Mesenteric fat pad (tissue), 1 donor: ENCODE measurements around the gene TLE2. TPM values are rescaled to one million over a fixed set of nuclear protein-coding genes. Genes with fewer than 3 reads are reported as not detected.
"Not testable (repeated sequence)": the region's sequence is repeated elsewhere in the genome, so short reads cannot be mapped to it uniquely, and the experiment has no call there.

ENCODE experiments used
- DNase-seq: peaks from one replicate; pipeline ENCODE4 v3.0.0-alpha.2; 2020; ENCODE audit warnings: low spot score
- total RNA-seq: library from RNA; stranded (reverse); fragmentation: NEBNext Ultra II Directional; extraction: Animal tissue kit (Norgen Biotek cat#: 25700); gene quantifications from one replicate; pipeline ENCODE4 v1.2.1, GENCODE V29; 2021
- donor health status: DM: yes; HTN: yes; CAD: no.

TLE2 gene
- total RNA-seq, 1 donor from 2014 or later: 35.6 TPM

DNA sequence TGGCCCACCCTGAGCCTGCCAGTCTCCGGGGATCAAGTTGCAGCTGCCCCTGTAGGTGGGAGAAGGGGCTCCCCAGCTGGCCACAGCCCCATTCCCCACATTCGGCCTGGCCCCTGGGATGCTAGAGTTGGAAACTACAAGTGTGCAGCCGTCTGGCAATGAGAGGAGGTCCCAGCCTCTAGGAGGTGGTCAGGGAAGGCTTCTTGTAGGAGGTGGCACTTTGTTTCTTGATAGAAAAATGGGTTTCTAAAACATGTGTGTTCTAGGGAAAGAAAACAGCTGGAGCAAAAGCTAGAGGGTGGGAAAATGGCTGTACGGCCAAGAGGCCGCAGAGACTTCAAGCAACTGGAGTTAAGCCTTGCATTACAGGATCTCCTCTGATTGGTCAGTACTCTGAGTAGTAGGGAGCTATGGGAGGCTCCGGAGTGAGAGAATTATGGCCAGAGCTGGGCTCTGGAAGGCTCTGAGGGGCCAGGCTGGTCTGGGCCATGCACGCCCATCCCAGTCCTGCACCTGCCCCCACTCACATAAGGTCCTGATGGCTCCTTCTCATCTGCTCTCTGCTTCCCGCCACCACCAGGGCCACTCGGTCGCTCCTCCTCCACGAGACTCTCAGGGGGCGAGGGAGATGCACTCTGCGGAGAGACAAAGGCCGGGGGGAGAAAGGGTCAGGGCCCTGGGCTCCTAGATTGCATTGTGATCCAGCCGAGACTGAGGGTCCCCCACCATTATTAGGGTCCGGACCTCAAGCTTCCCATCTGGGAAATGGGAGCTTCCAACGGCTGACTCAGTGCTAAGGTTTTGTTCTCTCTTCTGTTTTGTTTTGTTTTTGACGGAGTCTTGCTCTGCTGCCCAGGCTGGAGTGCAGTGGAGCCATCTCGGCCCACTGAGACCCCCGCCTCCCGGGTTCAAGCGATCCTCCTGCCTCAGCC, 13.7 kb downstream of the TLE2 start:
- no peak for DNase-seq

DNA sequence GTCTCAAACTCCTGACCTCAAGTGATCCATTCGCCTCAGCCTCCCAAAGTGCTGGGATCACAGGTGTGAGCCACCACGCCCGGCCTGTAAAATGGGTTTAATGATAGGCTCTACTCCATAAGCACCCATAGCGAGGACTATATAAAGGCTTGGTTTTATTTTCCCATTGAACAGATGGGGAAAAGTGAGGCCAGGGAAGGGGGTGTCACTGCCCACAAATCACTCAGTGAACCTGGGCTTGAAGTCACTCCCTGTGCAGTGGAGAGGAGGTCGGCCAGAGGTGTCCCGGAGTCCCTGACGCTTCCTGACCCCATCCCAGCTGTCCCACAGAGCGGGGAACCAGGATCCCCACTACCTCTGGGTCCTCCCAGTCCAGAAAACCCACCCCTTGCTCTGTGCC, 14.9 kb downstream of the TLE2 start:
- DNase-seq: no peak

DNA sequence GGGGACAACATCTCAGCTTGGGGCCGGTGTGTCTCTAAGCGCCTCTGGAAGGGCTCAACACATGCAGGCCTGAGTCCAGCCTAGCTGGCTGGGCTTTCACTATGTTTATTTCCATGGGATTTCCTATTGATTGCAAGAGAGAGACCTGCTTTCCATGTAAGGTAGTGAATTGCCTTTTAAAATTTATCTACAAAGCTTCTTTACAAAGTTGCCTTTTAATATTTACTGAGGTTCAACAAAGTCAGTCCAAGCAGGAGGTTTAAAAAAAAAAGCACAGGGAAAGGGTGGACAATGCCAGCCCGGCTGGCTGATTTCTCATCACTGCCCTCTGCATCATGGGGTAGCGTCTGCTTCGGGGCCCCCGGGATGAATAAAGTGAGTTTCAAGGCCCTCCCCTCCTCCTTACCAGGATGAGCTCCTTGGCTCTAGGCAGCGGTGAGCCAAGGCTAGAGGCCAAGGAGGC, 15.8 kb downstream of the TLE2 start:
- no peak for DNase-seq

GRCh38 chr19:3012621-3013262, 16.3 kb downstream of the TLE2 start:
- no peak for DNase-seq

DNA sequence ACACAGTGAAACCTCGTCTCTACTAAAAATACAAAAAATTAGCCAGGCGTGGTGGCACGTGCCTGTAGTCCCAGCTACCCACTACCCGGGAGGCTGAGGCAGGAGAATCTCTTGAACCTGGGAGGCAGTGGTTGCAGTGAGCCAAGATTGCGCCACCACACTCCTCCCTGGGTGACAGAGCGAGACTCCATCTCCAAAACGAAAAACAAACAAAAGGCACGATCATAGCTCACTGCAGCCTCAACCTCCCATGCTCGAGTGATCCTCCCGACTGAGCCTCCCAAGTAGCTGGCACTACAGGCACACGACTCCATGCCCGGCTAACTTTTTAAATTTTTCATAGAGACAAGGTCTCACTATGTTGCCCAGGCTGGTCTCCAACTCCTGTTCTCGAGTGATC, 17.0 kb downstream of the TLE2 start:
- DNase-seq: not testable (repeated sequence)

DNA sequence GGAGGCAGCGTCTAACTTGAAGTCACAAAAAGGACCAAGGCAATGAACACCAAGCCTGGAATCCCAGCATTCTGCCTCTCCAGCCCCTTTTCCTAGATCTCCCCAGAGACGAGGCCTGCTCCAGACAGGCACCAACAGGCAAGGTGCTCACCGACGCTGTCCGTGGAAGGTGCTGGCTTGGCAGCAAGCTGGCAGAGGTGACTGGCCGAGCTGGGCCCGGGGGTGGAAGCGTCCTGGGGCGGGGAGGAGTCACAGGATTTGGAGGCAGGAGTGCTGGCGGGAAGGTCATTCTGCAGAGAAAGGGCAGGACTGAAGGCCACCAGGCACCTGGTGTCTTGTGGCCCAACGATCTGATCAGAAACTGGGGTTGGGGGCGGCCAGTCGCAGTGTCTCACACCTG, 18.2 kb downstream of the TLE2 start:
- no peak for DNase-seq

DNA sequence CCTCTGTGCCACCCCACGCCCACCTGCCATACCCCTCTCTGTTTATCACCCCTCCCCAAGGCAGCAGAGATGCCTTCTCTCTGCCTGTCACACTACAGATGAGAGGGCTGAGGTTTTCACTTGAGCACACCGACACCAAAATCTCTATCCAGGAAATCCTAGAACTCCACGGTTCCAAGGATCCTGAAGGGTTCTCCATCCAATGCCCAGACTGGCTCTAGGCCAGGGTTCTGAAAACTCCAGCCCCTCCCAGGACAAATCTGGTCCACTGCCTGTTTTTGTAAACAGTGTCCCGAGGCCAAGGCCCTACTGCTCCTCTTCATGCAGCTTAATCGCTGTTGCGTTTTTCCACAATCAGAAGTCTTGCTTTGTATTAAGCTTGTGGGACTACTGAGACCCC, 20.1 kb downstream of the TLE2 start:
- DNase-seq: no peak

DNA sequence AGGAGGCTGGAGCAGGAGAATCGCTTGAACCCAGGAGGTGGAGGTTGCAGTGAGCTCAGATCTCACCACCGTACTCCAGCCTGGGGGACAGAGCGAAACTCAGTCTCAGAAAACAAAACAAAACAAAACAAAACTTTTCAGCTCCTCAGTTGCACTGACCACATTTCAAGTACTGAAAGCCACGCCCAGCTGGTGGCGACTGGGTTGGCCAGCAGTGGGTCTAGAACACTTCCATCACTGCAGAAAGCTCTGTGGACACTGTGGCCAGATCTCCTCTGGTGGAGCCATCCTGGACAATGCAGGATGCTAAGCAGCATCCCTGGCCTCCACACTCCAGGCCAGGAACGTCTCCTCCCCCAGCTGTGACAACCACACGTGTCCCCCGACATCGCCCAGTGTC, 21.1 kb downstream of the TLE2 start:
- DNase-seq: no peak

- no peak for DNase-seq
Observed at GRCh38 chr19:3006075-3006767, 22.9 kb downstream of the TLE2 start.

- DNase-seq: no peak
Observed at GRCh38 chr19:3005345-3005744, 23.7 kb downstream of the TLE2 start.

DNA sequence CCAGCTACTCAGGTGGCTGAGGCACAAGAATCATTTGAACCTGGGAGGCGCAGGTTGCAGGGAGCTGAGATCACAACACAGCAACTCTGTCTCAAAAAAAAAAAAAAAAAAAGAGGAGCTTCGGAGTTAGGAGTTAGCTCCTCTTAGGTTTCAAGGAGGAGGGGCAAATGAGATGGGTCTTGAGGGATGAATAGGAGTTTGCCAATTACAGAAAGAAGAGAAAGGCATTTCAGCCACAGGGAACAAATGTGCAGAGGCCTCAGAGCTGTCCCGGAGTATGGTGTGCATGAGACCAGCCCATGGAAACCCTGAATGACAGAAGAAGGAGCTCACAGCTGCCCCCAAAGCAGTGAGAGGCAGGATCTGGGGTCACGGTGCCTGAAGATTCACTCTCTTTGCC, 24.6 kb downstream of the TLE2 start:
- DNase-seq: no peak

DNA sequence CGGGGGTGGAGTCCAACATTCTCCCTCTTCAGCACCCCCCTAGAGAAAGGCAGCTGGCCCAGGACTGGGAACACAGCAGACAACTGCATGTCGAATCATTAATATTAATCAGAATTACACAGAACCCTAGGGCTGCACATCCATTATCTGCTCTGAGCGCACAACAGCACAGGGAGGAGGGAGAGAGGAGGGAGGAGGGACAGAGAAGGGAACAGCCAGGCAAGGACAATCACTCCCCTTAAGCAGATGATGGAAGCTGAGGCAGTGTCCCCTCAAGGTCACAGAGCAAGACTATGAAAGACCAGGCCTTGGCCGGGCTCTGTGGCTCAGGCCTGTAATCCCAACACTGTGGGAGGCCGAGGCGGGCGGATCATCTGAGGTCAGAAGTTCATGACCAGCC, 26.0 kb downstream of the TLE2 start:
- no peak for DNase-seq

- no peak for DNase-seq
Observed at GRCh38 chr19:3001235-3001800, 27.8 kb downstream of the TLE2 start.

DNA sequence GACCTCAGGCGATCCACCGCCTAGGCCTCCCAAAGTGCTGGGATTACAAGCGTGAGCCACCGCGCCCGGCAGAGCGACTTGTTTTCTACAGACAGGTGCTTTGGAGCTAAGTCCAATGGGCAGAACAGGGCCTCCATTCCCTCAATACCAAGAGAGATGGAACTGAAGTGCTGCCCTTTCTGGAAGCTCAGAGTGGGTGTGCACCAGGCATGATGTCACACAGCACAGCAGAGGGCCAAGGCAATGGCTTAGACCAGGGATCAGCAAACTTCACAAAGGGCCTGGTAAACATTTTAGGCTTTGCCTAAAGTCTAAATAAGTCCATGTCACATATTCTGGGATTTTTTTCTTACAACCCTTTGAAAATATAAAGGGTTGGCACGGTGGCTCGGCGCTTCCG, 30.4 kb downstream of the TLE2 start:
- no peak for DNase-seq

DNA sequence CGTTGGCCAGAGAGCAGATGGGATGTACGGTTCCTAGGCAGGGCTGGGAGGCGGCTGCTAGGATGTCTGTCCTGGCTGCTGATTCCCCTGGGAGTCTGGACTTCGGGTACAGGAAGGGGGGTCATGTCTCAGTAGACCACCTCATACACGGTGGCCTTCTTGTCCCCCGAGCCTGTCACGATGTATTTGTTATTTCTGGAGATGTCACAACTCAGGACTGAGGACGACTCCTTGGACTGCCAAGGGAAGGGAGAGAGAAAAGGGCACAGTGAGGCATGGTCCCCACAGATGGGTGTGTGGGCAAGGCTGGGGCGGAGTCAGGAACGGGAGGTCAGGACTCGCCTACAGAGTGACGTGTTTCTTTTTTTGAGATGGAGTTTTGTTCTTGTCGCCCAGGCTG, 31.4 kb downstream of the TLE2 start:
- no peak for DNase-seq

- DNase-seq: no peak
Observed at GRCh38 chr19:2994588-2995131, 34.4 kb downstream of the TLE2 start.

DNA sequence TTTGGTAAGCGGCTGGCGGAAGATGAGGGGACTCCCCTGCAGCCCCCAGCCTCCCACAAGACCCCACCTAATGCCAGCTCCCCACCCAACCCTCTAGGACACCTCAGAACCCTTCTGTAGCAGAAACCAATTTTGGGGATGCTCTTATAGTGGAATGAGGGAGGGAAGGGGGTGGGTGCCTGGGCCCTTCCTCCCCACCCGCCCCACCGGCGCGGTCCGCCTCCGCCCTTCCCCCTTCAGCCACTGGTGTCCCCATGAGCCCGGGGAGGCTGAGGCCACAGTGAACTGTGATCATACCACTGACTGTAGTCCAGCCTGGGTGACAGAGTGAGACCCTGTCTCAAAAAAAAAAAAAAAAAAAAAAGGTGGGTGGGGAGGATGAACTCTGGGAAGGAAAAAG, 35.5 kb downstream of the TLE2 start:
- DNase-seq: no peak

GRCh38 chr19:2992958-2993357, 36.1 kb downstream of the TLE2 start:
- no peak for DNase-seq

- DNase-seq: not testable (repeated sequence)
Observed at GRCh38 chr19:2992333-2992732, 36.7 kb downstream of the TLE2 start.

GRCh38 chr19:2989236-2989946, 39.7 kb downstream of the TLE2 start:
- DNase-seq: no peak

DNA sequence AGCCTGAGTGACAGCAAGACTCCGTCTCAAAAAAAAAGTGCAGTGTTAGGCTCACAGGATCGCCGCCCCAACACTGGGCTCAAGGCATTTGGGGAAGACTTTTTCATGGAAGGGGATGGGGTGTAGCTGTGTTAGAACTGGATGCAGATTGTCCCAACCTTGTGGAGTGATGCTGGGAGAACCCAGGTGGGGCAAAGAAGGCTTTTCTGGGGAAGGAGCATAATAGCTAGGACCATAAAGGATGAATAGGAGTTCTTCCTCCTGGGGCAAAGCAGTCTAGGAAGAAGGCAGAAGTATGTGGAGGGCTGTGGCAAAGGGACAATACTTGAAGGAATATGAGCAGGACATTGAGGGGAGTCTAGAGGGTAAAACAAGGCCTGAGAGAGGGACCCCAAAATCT, 40.5 kb downstream of the TLE2 start:
- DNase-seq: no peak
